COR-L47 (cell line): ENCODE results near the gene CAT.

Source experiments
- DNase-seq: peaks from one replicate; lab custom pipeline; 2025; lab: John Stamatoyannopoulos, UW

Gene CAT

DNA sequence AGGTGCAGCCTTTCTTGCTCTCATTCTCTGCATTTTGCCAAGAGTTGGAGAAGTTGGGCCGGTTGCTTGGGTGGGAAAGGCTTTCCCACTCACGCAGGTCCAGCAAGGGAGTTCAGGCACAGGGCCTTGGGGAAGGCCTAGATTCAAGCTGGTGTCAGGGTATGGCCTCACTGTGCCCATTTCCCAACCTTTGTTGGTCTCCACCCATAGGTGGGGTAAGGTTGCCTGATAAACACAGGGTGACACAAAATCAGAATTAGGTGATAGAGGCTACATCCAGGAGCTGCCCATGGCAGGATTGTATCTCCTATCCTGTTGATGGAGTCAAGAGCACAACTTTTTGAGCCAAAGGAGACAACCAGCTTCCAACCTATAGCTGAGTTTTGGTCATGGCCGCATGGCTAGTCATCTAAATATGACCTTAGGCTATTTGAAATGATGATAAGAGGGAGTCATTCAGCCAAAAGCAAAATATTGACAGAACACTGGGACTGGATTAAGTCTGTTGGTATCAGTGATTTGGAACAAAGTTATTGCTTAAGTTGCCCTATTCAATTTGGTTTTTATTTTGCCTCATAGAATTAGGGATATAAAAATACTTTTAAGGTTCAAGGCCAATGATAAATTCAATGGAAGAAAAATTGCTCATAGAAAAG, 20.9 kb downstream of the CAT start:
- DNase-seq: no peak

DNA sequence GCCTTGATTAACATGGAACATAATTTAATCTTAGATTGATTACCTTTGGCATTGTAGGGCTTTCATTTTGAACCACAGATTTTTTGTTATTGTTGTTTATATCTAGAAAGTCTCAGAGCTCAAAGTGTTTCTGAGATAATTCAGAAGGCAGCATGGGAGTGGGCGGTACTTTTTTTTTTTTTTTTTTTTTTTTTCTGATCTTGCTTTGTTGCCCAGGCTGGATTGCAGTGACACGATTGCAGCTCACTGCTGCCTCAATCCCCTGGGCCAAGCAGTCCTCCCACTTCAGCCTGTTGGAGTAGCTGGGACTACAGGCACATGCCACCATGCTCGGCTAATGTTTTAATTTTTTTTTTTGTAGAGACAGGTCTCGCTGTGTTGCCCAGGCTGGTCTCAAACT, 21.5 kb downstream of the CAT start:
- DNase-seq: no peak

DNA sequence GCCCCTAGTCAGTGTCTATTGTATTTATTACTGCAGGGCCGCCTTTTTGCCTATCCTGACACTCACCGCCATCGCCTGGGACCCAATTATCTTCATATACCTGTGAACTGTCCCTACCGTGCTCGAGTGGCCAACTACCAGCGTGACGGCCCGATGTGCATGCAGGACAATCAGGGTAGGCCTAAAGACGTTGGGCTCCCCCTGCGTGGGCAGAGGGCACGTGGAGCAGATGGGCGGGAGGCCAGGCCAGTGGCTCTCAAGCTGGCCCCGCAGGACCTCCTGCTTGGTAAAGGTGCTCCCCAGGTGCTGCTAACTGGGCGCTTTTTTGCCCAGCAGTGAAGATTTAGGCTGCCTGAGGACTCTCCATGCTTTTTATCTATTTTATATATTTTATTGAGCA, 22.5 kb downstream of the CAT start:
- DNase-seq: no peak

DNA sequence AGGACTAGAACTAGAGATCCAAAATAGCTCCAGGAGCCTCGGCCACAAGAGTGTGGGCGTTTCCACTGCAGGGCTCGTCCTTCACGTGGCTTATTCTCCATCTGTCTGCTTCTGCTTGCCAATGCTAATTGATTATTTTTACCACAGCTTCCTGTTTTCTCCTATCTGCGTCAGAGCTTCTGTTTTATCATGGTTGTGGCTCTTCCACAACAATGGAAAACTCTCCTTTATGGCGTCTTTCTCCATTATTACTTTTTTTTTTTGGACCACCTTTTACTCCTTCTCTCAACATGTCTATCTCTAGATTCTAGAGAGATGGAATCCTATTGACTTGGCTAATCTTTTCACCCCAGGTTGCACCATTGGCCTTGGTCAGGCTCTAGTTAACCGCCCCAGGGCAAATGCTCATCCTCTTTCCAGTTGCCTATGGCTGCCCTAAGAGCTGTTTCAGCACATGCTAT, 25.9 kb downstream of the CAT start:
- DNase-seq: no peak

DNA sequence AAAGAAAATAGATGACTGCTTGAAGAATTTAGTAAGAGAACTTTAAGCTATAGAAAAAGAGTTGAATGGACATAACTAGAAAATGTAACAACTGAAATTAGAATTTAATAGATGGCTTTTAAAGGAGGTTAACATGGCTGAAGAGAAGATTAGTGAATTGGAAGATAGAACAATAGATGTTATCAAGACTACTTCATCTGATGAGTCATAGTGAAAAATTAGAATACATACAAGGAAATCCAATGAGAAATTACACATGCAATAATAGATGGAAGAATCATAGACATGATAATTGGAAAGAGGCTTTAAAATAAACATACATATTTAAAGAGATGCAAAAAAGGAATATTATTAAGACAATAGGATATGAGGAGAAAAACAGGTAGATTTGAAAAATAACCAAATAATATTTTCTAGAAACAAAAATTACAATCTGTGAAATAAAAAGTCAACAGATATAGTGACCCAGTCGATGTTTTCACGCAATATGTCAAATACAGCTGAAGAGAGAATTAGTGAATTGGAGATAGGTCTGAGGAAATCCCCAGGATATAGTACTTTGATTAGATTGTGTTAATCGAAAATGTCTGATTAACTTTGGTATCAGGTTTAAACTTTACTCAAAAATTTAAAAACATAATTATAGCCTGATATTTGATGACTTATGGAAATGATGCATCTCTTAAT, 28.2 kb downstream of the CAT start:
- no peak for DNase-seq

DNA sequence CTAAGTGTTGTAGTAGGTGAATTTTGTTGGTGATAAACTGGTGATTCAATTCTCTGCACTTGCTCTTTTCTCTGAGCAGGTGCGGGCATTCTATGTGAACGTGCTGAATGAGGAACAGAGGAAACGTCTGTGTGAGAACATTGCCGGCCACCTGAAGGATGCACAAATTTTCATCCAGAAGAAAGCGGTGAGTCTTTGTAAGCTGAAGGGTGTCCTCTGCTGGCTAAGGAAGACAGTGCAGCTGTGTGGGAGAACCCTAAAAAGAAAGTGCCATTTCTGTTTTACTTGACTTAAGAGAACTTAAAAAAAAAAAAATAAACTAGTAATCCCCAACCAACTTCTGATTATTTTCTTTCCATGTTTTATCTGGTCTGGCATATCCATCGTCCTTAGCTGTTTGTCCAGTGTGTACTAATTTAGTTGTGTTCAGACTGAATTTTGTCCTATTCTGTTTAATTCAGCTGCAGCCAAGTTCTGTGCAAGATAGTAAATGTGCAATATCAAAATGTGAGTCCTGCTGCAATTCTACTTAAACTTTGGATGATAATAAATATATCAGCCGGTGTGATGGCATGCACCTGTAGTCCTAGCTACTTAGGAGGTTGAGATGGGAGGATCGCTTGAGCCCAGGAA, 29.6 kb downstream of the CAT start:
- peak; percentile 23 for DNase-seq

DNA sequence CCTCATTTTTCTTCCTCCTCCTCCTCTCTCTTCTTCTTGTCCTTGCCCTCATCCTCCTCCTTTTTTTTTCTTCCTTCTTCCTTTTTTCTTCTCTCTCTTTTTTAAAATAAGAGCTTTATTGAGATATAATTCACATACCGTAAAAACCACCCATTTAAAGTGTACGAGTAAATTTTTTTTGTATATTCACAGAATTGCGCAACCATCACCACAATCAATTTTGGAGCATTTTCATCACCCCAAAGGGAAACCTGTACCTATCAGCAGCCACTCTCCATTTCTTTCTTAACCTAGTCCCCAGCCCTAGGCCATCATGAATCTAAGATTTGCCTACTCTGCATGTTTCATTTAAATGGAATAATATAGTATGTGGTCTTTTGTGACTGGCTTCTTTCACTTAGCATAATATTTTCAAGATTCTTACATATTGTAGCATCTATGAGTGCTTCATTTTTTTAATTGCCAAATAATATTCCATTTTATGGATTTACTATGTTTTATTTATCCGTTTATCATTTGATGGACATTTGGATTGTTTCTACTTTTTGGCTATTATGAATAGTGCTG, 35.0 kb downstream of the CAT start:
- no peak for DNase-seq

DNA sequence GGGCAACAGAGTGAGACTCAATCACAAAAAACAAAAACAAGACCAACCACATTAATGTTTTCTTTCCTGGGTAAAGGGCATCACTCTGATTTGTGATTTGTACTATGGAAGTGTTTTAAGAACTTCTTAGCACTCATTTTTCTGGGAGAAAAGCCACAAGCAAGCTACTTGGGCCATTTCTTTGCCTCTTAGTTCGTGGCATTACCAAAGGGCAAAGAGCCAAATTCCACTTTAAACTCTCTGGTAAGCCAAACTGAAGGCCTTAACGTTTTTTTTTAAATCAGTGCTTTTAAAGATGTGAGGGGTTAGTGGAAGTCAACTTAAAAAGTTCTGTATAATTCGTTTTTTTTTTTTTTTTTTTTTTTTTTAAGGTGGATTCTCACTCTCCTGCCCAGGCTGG, 36.9 kb downstream of the CAT start:
- DNase-seq: no peak

DNA sequence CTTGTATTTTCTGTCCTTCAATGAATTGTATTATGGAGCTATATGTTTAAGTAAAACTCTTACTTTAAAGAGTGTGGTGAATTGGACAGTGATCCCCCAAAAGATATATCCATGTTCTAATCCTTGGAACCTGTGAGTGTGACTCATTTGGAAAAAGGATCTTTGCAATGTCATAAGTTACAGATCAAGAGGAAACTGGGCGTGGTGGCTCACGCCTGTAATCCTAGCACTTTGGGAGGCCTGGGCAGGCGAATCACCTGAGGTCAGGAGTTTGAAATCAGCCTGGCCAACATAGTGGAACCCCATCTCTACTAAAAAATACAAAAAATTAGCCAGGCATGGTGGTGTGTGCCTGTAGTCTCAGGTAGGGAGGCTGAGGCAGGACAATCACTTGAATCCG, 38.1 kb downstream of the CAT start:
- DNase-seq: no peak

DNA sequence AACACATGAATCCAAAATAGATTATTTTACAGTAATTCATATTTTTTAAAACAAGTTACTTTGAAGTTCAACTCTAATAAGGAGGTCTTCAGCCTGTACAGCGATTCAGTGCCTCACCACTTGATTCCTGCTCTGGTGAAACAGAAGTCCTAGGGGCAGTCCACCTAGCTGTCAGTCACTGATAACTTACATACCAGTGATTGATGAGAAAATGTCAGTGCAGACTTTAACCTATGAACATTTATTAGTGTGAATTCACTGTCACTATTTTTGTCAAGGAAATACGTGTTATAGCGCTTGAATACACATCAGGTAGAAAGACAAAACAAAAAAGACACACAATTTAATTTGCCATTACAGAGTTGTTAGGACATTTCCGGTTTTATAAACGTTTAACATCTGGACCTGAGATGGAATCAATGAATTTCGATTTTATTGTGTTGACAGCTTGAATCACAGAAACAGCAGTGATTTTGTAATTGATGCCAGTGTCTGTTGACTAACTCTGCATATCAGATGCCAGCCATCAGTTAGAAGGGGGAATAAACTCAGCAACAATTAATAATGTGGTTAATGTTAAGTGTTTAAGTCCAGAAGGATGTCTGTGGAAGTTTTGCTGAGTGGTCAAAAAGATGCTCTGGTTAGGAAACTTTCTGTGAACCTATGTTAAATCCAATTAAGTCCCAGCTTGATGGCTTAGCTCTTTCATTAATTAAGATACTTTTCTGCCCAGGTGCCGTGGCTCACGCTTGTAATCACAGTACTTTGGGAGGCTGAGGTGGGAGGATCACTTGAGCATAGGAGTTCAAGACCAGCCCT, 40.3 kb downstream of the CAT start:
- no peak for DNase-seq

DNA sequence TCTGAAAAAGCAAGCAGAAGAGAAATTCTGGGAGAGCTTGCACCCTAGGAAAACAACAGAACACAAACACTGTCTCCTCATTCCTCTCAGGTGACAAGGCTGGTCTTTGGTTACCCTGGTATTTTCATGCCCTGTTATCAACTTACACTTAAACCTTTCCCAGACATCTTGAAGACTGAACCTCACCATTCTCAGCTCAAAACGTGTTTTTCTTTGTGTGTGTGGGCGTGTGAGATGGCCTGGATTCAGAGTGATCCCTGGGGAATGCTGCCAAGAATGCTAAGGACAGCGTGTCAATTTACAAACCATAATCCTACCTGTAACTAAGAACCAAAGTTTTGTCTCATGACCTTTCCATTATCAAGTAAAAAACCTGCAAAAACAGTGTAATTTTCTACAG, 41.6 kb downstream of the CAT start:
- no peak for DNase-seq

DNA sequence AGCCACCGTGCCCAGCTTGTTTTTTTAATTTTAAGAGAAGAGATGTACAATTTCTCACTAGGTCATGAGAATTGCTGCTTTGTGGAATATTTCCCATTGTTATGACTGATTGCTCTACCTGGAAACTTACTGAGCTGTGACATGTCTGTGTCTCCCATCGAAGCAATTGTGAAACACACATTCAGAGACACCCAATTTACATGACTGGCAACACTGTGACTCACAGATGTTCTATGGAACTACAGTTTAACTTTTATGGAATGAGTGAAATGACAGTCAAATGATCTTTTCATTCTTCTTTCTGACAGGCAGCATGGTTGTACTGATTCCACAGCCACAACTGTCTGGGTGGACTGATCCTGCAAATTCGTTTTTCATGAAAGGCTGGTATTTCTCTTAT, 42.6 kb downstream of the CAT start:
- DNase-seq: no peak

DNA sequence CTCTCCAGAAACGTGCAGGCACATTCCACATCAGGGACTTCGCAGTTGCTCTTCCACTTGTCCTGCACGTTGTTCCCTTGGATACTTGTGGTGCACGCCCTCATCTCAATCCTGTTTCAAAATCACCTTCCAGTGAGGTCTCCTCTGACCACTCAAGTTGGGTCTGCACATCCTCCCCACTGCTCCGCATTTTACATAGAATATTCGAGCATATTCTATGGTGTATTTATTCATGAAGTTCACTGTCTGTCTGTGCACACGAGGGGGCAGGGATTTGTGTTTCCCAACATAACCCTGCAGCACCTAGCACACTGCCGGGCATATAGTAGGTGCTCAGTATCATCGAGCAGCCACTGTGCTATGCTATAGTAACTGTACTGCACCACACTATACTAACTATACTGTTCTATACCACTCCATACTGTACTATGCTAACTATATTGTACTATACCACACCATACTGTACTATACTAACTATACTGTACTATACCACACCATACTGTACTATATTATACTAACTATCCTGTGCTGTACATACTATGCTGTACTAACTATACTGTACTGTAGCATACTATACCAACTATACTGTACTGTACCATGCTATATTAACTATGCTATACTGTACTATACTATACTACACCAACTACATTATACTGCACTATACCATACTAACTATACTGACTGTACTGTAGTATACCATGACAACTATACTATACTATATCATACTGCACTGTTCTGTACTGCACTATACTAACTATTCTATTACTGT, 44.6 kb downstream of the CAT start:
- DNase-seq: no peak

DNA sequence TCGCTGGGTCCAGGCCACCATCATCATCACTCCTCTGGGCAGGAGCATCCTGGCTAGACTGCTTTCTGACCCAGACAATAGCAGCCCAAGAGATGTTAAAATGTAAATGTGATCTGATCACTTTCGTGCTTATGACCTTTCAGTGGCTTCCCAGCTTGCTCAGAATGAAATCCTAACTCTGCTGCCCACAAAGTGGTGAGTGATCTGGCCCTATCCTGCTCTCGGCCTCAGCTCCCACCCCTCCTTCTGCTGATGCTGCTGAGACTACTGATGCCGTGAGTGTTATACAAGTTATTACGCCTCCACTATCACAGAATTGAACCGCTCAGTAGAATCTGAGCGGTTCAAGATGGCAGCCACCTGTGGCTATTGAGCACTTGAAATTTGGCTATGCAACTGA, 48.7 kb downstream of the CAT start:
- no peak for DNase-seq

DNA sequence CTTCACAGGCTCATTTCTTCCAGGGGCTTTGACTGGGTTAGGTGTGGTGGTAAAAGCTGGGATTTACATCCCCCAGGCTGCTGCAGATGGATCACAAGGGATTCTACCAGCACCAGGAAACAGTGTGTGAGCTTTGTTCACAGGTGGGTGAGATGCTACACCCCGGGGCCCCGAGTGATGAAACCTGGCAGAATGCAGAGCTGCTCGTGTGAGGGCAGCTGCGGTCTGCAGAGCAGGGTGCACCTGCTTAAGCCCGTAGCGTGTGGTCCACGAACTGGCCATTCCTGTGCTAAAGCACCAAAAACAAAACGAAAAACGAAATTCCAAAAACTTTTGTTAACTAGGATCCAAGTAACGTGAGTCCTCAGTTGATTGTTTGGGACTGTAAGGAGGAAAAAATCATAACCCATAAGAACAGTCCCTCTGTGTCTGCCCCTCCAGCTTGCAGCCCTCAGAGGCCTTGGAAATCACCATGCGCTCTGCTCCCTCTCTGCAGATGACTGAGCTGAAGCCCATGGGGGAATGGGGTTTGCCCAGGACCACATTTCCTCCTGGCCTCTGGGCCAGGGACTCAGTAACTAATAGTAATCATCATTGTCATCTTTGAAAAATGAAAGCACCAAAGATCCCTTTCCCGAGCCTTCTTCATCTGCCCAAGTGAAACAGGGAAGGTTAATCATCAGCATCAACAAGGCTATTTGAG, 50.3 kb downstream of the CAT start:
- no peak for DNase-seq

DNA sequence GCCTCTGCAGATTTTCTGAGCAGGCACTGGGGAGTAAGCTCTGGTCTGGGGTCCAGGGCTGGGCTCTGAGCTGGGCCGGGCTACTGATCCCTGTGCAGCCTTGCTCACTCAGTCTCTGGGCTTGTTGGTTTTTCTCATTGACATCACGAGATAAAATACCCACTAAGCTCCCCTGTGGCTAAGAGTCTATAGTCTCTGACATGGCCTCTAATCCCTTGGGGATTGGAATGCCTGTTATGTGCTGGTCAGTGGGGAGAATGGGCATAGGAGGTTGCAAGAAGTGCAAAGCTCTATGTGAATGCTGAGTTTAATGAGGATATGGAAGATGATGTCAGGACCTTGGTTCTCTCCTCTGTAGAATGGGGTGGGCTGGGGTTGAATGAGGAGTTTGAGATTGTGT, 51.6 kb downstream of the CAT start:
- DNase-seq: no peak

DNA sequence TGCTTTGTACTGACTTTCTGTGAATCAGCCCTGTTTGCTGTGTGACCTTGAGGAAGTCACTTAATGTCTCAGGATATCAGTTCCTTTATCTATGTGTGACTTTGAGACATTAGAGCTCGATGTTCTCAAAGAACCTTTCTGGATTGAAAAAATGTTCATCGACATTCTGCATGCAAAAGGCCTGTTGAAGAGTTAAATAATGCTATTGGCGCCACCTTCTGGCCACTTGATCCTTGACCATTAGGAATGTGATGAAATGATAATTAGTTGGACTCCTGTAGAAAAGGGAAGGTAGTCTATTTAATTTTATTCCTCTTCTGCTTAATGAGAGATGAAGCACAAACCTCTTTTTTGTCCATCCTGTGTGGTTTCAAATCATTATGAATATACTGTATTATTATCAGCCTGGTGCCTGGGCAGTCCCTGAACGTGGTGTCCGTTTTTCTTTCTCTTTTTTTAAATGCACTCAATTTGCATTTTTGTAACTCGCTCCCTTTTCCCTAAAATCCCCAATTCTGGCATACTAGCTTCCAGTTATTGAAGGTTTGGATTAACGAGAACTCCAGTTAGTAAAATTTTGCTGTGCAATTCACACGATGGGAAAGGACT, 54.2 kb downstream of the CAT start:
- DNase-seq: peak; percentile 58

DNA sequence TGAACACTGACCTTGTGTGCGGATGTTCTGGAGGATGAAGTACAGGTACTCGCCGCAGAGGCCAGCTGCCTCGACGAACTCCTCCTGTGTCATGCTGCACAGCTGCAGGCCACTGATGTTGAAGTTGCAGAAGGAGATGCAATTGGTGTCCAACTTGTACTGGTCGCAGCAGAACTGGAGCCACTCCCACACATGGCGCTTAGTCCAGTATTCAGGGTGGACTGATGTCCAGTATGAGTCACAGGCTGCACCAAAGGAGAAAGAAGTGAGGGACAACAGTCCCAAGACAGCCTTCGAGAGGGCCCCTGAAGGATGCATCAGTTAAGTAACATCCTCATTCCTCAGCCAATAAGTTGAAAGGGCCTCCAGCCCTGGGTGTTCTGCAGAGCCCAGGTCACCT, 54.7 kb downstream of the CAT start:
- DNase-seq: no peak

DNA sequence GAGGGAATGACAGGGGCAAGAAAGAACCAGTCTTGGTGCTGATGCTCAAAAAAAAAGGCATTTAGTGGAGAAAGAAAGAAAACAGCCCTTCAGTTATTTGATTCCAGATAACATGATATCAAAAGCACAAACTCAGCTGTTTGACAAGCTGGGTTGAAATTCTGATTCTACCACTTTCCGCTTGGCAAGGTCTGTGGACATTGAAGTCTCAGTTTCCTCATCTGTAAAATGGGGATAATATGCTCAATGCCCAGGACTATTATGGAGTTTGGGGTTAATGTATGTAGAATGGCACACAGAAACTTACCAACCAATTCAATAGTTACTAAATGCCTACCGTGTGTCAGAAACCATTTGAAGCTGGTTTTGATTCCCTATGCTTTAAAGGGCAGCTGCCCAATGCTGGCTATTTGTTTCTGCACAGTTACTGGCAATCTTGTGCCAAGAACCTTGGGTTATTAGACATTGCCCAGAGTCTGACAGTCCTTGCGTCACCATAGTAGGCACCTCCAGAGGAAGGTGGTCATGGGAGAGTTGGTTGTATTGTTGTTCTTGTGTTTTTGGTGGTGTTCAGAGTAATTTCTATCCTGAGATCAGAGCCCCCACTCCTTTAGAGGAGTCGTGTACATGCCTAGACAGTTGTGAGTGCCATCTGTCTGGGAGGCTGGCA, 55.3 kb downstream of the CAT start:
- no peak for DNase-seq

DNA sequence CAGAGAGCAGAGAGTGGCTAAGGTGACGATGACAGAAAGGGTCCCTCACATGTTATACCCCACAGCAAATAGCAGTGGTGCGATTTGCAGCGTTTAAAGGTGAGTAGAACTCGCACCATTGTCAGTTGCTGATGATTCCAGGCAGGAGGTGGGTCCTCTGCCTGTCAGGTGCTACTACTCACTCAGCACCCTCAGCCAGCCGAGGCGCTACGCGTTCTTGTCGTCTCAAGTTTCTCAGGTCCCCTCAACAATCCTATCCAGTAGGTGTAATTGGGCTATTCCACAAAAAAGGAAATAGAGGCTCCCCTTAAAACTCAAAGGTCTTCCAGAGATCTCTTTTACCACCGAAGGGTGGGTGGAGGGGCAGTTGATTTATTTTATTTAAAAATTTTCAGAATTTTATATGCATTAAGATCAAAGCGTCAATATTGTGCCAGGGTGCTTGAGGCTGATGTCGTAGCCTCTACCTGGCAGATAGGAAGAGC, 56.5 kb downstream of the CAT start:
- DNase-seq: no peak
